SK-N-SH (cell line): ENCODE data around the gene PRKN. TPM values are rescaled to one million over a fixed set of nuclear protein-coding genes. Genes with fewer than 3 reads are reported as not detected.

Source experiments
- CTCF ChIA-PET: fragments of 300-600, 350-600 bp; formaldehyde crosslinking; extraction: SDS; loops from one replicate; lab custom pipeline; 2021; lab: Yijun Ruan, JAX
- POLR2A ChIA-PET: fragments of 350-600 bp; sonication (Branson Sonifier 250); formaldehyde crosslinking; extraction: SDS; loops from one replicate; lab custom pipeline; 2020; ENCODE audit warnings: antibody characterized with exemption, inconsistent platforms; lab: Yijun Ruan, JAX
- DNase-seq: peaks from one replicate; pipeline ENCODE4 v3.0.0; 2012
- H2AFZ ChIP-seq: fragments of 200-600 bp; sonication (generic); 2 replicates; pipeline ENCODE4 v1.8.1; 2016; ENCODE audit warnings: antibody characterized with exemption, mild to moderate bottlenecking, low read depth
- H3F3A ChIP-seq: fragments of 200-600 bp; sonication (generic); replicated peaks from 2 replicates; pipeline ENCODE3; 2016; ENCODE audit warnings: antibody characterized with exemption, mild to moderate bottlenecking; ENCODE audit not compliant: insufficient read depth
- H3K27ac ChIP-seq, 2 experiments: fragments of 200-500 bp in 1 of 2; fragments of 200-600 bp in 1 of 2; sonication (Bioruptor generic) in 1 of 2; sonication (generic), shearing (Covaris generic) in 1 of 2; 2 replicates each; pipeline versions ENCODE4 v1.5.1 to v1.6.1; 2014 to 2016; ENCODE audit warnings: low read depth in 2 of 2, inconsistent platforms in 1 of 2, low read length in 1 of 2, mild to moderate bottlenecking in 1 of 2, mixed read lengths in 1 of 2
- H3K27me3 ChIP-seq: fragments of 200-600 bp; sonication (generic), shearing (Covaris generic); 2 replicates; pipeline ENCODE4 v1.6.1; 2016; ENCODE audit warnings: mixed run types; ENCODE audit not compliant: insufficient read depth
- H3K36me3 ChIP-seq, 2 experiments: fragments of 200-500 bp in 1 of 2; fragments of 200-600 bp in 1 of 2; sonication (Bioruptor generic) in 1 of 2; sonication (generic) in 1 of 2; replicated peaks in 1 of 2; 2 replicates each; pipeline versions ENCODE3 to v1.5.1; 2014 to 2016; ENCODE audit warnings: low read length in 1 of 2, mild to moderate bottlenecking in 1 of 2; ENCODE audit not compliant: insufficient read depth in 2 of 2, control insufficient read depth in 1 of 2
- H3K4me1 ChIP-seq, 2 experiments: fragments of 200-500 bp in 1 of 2; fragments of 200-600 bp in 1 of 2; sonication (Bioruptor generic) in 1 of 2; sonication (generic), shearing (Covaris generic) in 1 of 2; 2 replicates each; pipeline versions ENCODE4 v1.5.1 to v1.6.1; 2014 to 2016; ENCODE audit warnings: low read depth in 1 of 2, low read length in 1 of 2, mixed run types in 1 of 2; ENCODE audit not compliant: insufficient read depth in 2 of 2, control insufficient read depth in 1 of 2
- H3K4me2 ChIP-seq: fragments of 200-600 bp; sonication (generic), shearing (Covaris generic); 2 replicates; pipeline ENCODE4 v1.6.1; 2017; ENCODE audit warnings: mixed run types
- H3K4me3 ChIP-seq, 2 experiments: fragments of 200-500 bp in 1 of 2; fragments of 200-600 bp in 1 of 2; sonication (Bioruptor generic) in 1 of 2; sonication (generic), shearing (Covaris generic) in 1 of 2; 2 replicates each; pipeline versions ENCODE4 v1.5.1 to v1.8.1; 2014 to 2016; ENCODE audit warnings: low read depth in 2 of 2, inconsistent platforms in 1 of 2, low read length in 1 of 2, mild to moderate bottlenecking in 1 of 2, mixed read lengths in 1 of 2, moderate library complexity in 1 of 2
- H3K79me2 ChIP-seq: fragments of 200-600 bp; sonication (generic); 2 replicates; pipeline ENCODE4 v1.8.1; 2017; ENCODE audit warnings: mild to moderate bottlenecking; ENCODE audit not compliant: insufficient read depth
- H3K9ac ChIP-seq: fragments of 200-600 bp; sonication (generic); 2 replicates; pipeline ENCODE4 v1.6.1; 2017; ENCODE audit warnings: mixed run types
- H3K9me2 ChIP-seq: fragments of 200-600 bp; sonication (generic); 2 replicates; pipeline ENCODE4 v1.6.1; 2017; ENCODE audit warnings: mixed run types
- H3K9me3 ChIP-seq: fragments of 200-600 bp; sonication (generic); 2 replicates; pipeline ENCODE4 v1.6.1; 2017; ENCODE audit warnings: mixed run types, mild to moderate bottlenecking, moderate library complexity
- H4K20me1 ChIP-seq: fragments of 200-600 bp; sonication (generic); 2 replicates; pipeline ENCODE4 v1.6.1; 2017; ENCODE audit warnings: mild to moderate bottlenecking, mixed run types; ENCODE audit not compliant: insufficient read depth
- CTCF ChIP-seq: fragments of 200-600 bp; sonication (generic); IDR thresholded peaks from 2 replicates; pipeline ENCODE4 v1.6.1; 2017; ENCODE audit warnings: antibody characterized with exemption, mild to moderate bottlenecking, moderate library complexity
- ELF1 ChIP-seq: IDR thresholded peaks from 2 replicates; pipeline ENCODE4 v1.4.0; 2012
- FOSL2 ChIP-seq: IDR thresholded peaks from 2 replicates; pipeline ENCODE4 v1.4.0; 2012; ENCODE audit warnings: low read depth, mild to moderate bottlenecking, moderate library complexity, borderline replicate concordance
- FOXJ3 ChIP-seq: sonication (generic); formaldehyde crosslinking; IDR thresholded peaks from 2 replicates; pipeline ENCODE4 v1.5.1; 2020; ENCODE audit warnings: mild to moderate bottlenecking, missing genetic modification reagents
- FOXM1 ChIP-seq: IDR thresholded peaks from 2 replicates; pipeline ENCODE4 v1.4.0; 2012; ENCODE audit warnings: low read depth, mild to moderate bottlenecking
- GABPA ChIP-seq: IDR thresholded peaks from 2 replicates; pipeline ENCODE4 v1.4.0; 2012; ENCODE audit warnings: low read depth, mild to moderate bottlenecking
- JUND ChIP-seq: IDR thresholded peaks from 2 replicates; pipeline ENCODE4 v1.4.0; 2012
- NFIC ChIP-seq: IDR thresholded peaks from 2 replicates; pipeline ENCODE4 v1.4.0; 2012; ENCODE audit warnings: borderline replicate concordance
- NRF1 ChIP-seq: IDR thresholded peaks from 2 replicates; pipeline ENCODE4 v1.6.1; 2012; ENCODE audit warnings: low read depth, mild to moderate bottlenecking, low read length
- PBX3 ChIP-seq: IDR thresholded peaks from 2 replicates; pipeline ENCODE4; 2012
- RAD21 ChIP-seq: IDR thresholded peaks from 2 replicates; pipeline ENCODE4 v1.6.1; 2012; ENCODE audit warnings: mild to moderate bottlenecking, low read length
- REST ChIP-seq: IDR thresholded peaks from 2 replicates; pipeline ENCODE4 v1.6.1; 2012; ENCODE audit warnings: mild to moderate bottlenecking, low read depth, low read length, moderate library complexity
- RFX5 ChIP-seq: IDR thresholded peaks from 2 replicates; pipeline ENCODE4 v1.6.1; 2012; ENCODE audit warnings: mild to moderate bottlenecking, improper control_type of control experiment, low read length
- RXRA ChIP-seq: IDR thresholded peaks from 2 replicates; pipeline ENCODE4 v1.4.0; 2012; ENCODE audit warnings: low read depth, mild to moderate bottlenecking, borderline replicate concordance
- TAF1 ChIP-seq: IDR thresholded peaks from 2 replicates; pipeline ENCODE4 v1.6.1; 2012; ENCODE audit warnings: low read depth, mild to moderate bottlenecking, low read length, moderate library complexity, borderline replicate concordance
- YY1 ChIP-seq: IDR thresholded peaks from 2 replicates; pipeline ENCODE4 v1.4.0; 2012; ENCODE audit warnings: low read depth, mild to moderate bottlenecking
- WGBS: methylation state at CpG from one replicate; pipeline ENCODE4 v1.1.6; 2017; ENCODE audit warnings: low lambda C conversion rate; 5-methylcytosine and 5-hydroxymethylcytosine counted together
- polyA plus RNA-seq, 3 experiments: library from polyadenylated mRNA; depleted of rRNA; stranded (reverse); fragments of >200 nt; gene quantifications; 2 replicates each; pipeline ENCODE4 v1.2.3, GENCODE V29; 2012

PRKN gene
- polyA plus RNA-seq, 1 of the 3 experiments (the other 2 are of a cell fraction): 0.76 TPM

- TF ChIP-seq NFIC: no peak
- TF ChIP-seq ELF1: no peak
- no peak for TF ChIP-seq FOXM1
- no peak for TF ChIP-seq CTCF
- no peak for TF ChIP-seq RAD21
- TF ChIP-seq YY1: no peak
- TF ChIP-seq FOXJ3 (CRISPR knock-in tag): no peak
- no peak for TF ChIP-seq RXRA
- TF ChIP-seq GABPA: no peak
- TF ChIP-seq RFX5: no peak
- no peak for TF ChIP-seq TAF1
- TF ChIP-seq, all 33 proteins: peak for 0
- CTCF ChIA-PET: interaction anchor here (0.5 to 2.3 kb wide), 4 partner anchors 24 to 470 kb away, joined by 3 to 6 read pairs (median 4); no protein-coding TSS in a partner anchor
These were observed 1268.5 kb downstream of the PRKN start for GRCh38 chr6:161459008-161459615.

GRCh38 chr6:161458201-161458951, 1269.2 kb downstream of the PRKN start:
- CTCF ChIA-PET: interaction anchor here (0.9 to 2.3 kb wide), 3 partner anchors 25 to 182 kb away, joined by 4 to 6 read pairs (median 4); no protein-coding TSS in a partner anchor
- POLR2A ChIA-PET: no interaction called here
- Histone ChIP-seq H3K9ac (no peak overlapping the region), H3F3A (no peaks in the 10 kb centered on the region), H3K79me2 (no peaks in the 10 kb centered on the region), H3K4me2 (no peak overlapping the region), H3K4me3 (no peak overlapping the region), H3K9me2 (no peaks in the 10 kb centered on the region), H3K4me1 (peaks cover 0 to 6% of the 10 kb centered on the region in 2 experiments; a peak in 2 of 4 replicates), H2AFZ (no peak overlapping the region), H3K36me3 (no peaks in the 10 kb centered on the region), H3K9me3 (no peaks in the 10 kb centered on the region), H4K20me1 (no peaks in the 10 kb centered on the region), H3K27me3 (no peaks in the 10 kb centered on the region), H3K27ac (no peak overlapping the region)
- WGBS: 62% methylated on average over 12 of the region's 12 CpGs
- TF ChIP-seq NRF1 (no peak), REST (no peak), ELF1 (no peak), TAF1 (no peak), CTCF (no peak), PBX3 (no peak), JUND (no peak), RFX5 (no peak), YY1 (no peak), GABPA (no peak), FOSL2 (no peak), NFIC (no peak)
- peak; percentile 23 for DNase-seq

More at GRCh38 chr6:161459008-161459615, 1268.5 kb downstream of the PRKN start:
- DNase-seq: no peak
- Histone ChIP-seq H2AFZ (no peak overlapping the region), H3F3A (no peaks in the 10 kb centered on the region), H3K4me2 (no peak overlapping the region), H3K27me3 (no peaks in the 10 kb centered on the region), H3K9ac (0 out of 2 replicates have a peak overlapping the region, but pooled peaks have one; percentile 19), H3K4me3 (no peak overlapping the region), H3K27ac (no peak overlapping the region; a peak in 1 of 4 replicates), H3K79me2 (no peaks in the 10 kb centered on the region), H4K20me1 (no peaks in the 10 kb centered on the region), H3K36me3 (no peaks in the 10 kb centered on the region), H3K9me3 (no peaks in the 10 kb centered on the region), H3K9me2 (no peaks in the 10 kb centered on the region), H3K4me1 (peaks cover 0 to 6% of the 10 kb centered on the region in 2 experiments; a peak in 2 of 4 replicates)
- POLR2A ChIA-PET: no interaction called here
- WGBS: 60% methylated on average over 1 of the region's 1 CpG
